Activated CD4-positive, alpha-beta T cell treated with anti-CD3 and anti-CD28 coated beads, Interleukin-2, amount 50 U/mL, for 24 hours (primary cell): ENCODE results near the gene AOPEP.

ENCODE experiments used
- DNase-seq, 2 donors: peaks; one replicate each; pipeline ENCODE4 v3.0.0-alpha.2; 2020; ENCODE audit warnings: low read depth in 1 of 2, low spot score in 1 of 2

Gene AOPEP

DNA sequence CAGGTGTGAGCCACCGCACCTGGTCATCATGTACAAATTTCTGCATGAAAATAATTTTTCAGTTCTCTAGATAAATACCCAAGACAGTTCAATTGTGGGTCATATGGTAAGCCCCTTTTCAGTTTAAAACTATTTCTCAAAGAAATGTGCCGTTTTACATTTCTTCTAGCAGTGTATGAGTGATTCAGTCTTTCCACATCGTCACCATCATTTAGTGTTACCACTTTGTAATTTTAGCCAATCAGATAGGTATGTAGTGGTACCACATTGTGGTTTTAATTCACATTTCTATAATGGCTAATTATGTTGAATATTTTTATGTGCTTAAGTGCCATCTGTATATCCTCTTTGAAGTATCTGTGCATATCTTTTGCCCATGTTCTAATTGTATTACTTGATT is 163.1 kb downstream of the AOPEP start:
- DNase-seq: no peak

DNA sequence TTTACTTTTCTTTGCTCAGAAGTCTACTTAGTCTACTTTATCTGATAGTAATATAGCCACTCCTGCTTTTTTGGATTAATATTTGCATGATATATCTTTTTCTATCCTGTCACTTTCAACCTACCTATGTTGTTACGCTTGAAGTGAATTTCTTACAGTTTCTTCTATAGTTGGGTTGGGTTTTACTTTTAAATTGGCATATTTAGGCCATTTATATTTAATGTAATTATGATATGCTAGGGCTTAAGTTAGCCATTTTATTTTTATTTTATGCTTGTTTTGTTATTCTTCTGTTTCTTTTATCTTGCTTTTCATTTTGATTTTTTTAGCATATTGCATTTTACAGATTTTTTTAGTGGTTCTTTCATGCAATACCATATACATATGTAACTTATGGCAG is 164.7 kb downstream of the AOPEP start:
- no peak for DNase-seq

DNA sequence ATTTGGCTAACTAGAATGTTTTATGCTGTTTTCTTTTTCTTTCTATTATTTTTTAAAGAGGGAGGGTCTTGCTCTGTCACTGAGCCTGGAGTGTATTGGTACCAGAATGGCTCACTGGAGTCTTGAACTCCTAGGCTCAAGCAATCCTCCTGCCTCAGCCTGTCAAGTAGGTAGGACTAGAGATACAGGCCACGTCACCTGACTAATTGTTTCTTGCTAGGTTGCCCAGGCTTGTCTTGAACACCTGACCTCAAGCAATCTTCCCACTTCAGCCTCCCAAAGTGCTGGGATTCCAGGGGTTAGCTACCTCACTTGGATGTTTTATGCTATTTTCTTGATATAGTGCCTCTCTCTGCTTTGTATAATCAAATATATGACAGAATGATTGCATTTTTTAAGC is 166.2 kb downstream of the AOPEP start:
- no peak for DNase-seq

DNA sequence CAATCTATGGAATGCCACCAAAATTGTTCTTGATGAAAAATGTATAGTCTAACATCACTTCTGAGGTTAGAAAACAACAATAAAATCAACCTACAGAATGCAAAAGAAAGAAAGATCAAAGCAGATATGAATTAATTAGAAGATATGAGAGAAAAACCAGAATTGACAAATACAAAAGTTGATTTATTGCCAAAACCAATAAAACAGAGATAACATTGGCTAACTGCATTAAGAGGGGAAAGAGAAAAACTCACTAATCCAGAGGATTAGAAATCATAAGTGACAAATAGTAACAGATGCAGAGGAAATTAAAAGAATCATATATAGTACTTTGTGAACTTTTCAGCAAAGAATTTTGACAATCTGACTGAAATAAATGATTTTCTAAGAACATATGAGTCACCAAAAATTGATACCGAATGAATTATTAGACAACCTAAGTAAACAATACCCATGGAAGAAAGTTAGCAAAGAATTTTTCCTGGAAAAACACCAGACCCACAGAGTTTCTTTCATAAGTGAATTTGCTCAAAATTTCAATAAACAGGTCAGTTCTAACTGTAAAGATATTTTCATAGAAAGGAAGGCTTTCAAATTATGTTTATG is 167.7 kb downstream of the AOPEP start:
- DNase-seq: no peak

DNA sequence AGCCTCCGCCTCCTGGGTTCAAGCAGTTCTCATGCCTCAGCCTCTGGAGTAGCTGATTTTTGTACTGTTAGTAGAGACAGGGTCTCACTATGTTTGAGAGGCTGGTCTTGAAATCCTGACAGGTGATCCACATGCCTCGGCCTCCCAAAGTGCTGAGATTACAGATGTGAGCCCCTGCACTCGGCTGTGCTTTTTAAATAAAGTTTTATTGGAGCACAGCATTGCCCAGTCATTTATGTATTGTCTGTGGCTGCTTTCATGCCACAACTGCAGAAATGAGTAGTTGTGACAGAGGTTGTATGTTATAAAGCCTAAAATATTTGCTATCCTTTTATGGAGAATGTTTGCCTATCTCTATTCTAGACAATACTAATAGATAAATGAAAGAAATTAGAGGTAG is 169.2 kb downstream of the AOPEP start:
- no peak for DNase-seq

DNA sequence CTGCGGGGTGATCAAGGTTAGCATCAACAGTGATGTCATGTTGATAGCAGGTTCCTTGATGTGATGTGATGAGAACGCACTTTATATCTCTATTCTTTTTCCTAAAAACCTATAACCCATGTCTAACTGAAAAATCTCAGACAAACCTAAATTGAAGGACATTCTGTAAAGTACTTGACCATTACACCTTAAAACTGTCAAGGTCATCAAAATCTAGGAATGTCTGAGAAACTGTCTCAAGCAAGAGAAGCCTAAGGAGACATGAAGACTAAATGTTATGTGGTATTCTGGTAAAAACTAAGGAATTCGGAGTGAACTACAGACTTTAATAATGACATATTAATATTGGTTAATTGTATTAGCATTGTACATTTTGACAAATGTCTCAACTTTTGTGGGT is 170.0 kb downstream of the AOPEP start:
- DNase-seq: no peak

DNA sequence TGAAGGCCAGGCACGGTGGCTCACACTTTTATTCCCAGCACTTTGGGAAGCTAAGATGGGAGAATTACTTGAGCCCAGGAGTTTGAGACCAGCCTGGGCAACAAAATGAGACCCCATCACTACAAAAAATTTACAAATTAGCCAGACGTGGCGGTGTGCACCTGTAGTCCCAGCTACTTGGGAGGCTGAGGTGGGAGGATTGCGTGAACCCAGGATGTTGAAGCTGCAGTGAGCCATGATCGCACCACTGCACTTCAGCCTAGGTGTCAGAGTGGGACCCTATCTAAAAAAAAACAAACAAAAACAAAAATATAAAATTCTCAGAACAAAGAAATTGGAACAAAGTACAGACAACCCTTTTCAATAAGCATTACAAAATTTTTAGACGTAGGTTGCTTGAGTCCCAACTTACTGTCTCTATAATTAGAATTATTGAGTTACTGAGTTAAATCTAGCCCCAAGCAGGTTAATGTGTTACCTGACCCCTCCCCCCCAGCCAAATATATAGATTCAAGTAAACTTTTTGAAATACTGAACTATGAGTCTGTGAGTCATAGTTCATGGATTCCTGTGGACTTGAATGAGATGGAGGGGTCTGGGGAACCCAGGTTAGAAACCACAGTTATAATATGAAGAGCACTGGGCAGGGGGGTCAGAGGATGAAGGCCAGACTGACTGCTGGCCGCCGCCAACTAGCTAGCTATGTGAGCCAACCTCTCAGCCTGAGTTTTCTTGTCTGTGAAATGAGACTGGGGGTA is 173.1 kb downstream of the AOPEP start:
- DNase-seq: no peak

DNA sequence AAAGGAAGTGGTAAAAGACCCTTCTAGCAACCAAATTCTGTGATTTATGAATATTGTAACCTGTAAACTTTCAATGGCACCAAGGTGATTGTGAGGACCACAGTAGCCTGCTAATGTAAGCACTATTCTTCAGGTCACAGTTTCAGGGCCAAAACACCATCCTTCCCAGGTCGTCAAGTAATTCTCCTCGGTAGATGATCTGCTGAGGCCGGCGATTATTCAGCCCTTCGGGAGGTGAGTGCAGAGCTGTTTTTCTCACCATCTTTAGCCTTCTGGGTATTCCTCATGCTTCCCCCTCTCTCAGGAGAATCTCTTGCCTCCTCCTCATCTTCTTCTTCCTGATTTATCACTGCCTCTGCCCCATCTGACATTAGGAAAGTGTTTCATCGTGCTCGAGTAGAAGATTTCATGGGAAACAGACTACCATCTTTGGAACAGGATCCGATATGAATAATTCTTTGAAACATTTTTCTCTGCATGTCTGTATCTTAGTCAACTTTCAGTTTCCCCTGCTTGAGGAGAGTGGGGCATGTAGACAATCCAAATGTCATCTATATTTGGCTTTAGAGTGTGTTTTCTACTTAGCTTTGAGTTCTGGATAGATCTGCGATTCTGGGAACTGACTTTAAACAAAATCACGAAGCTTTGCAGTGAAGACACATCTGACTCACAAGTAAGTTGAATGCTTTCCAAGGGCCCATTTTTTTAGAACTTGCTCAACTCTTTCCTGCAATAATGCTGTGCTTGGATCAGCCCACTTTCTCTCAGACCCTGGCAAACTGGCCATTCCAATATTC is 173.9 kb downstream of the AOPEP start:
- no peak for DNase-seq

DNA sequence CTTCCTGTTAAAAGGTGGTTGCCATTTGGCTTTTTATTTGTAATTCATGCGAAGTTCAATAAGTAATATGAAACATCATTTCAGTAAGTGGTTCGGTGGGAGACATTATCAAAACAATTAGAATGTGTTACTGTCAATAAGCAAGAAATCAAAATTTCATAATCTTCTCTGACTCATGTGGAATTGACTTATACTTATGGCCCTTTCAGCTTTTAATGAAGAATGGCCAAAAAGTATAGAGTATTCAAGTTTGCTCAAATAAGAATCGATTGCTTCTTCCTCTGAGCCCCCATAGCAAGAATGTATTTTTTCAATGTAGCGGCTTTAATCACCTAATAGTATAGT is 174.5 kb downstream of the AOPEP start:
- no peak for DNase-seq

DNA sequence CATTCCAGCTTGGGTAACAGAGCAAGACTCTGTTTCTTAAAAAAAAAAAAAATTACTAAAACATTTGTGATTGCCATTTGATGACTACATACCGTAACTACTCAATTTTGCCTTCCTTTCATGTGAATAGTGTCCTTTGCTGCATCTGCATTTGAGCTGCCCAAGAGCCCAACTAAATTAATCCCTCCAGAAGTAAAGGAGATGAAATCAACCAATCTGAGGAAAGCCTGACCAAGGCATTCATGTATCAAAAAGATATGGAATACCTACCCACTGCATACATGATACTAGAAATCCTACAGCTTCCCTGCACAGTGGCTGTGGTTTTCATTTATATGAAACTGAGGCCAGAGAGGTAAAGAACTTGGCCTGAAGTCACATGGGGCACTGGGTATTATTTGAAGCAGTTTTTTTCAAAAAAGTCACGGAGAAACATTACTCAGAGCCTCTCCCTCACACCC is 177.5 kb downstream of the AOPEP start:
- DNase-seq: no peak

DNA sequence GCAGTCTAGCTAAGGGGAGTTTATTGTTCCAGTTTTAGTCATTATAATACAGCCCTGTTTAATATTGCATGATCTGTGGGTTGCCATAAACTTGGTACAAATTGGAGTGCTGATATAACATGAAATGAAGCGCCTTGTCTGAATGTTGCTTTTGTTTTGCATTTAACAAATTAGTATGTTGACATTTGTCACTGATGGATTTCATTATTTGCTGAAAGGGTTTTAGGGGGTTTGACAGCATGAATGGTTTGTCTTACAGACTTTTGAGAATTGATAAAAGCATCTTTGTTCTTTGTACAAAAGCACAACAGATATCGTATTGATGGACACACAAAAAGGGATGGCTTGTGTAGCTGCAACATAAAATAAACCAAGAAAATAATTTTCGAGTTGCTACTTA is 178.3 kb downstream of the AOPEP start:
- no peak for DNase-seq

DNA sequence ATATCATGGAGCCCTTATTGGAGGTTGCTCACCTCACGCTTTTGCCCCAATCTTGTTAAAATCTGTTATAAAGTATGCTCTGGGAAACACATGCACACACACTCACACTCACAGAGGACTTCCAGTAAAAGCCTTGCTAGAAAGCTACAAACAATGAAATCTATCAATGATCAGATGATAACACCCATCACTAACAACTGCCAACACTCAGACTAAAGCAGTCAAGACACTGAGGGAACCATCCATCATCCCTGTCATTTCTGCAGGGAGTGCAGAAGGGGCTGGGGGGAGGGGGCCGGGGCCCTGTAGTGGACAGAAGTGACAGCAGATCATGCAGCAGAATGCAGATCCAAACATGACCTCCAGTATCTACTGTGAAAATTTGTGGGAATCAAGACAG is 179.1 kb downstream of the AOPEP start:
- DNase-seq: no peak

DNA sequence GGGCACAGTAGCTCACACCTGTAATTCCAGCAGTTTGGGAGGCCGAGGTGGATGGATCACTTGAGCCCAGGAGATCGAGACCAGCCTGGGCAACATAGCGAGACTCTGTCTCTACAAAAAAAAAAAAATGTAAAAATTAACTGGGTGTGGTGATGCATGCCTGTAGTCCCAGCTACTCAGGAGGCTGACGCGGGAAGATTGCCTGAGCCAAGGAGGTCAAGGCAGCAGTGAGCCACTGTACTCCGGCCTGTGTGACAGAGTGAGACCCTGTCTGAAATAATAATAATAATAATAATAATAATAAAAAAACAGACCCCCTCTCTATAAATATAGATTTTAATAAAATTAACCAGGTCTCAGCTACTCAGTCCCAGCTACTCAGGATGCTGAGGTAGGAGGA is 179.7 kb downstream of the AOPEP start:
- no peak for DNase-seq

DNA sequence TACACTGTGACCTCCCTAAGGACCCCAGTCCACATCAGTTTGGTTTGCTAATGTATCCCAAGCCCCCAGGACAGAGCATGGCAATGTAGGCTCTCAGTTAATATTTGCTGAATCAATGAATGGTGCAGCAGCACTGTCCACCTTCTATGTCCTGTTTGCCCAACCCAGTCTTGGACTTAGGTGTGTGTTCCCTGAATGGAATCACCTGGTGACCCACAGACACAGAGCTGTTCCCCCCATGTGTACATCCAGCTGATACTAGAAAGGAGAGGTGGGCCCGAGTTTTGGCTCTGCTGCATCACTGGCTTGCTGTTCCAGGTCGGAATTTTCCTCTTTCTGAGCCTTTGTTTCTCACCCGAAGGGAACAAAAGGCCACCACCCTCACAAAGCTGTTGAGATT is 180.2 kb downstream of the AOPEP start:
- no peak for DNase-seq

DNA sequence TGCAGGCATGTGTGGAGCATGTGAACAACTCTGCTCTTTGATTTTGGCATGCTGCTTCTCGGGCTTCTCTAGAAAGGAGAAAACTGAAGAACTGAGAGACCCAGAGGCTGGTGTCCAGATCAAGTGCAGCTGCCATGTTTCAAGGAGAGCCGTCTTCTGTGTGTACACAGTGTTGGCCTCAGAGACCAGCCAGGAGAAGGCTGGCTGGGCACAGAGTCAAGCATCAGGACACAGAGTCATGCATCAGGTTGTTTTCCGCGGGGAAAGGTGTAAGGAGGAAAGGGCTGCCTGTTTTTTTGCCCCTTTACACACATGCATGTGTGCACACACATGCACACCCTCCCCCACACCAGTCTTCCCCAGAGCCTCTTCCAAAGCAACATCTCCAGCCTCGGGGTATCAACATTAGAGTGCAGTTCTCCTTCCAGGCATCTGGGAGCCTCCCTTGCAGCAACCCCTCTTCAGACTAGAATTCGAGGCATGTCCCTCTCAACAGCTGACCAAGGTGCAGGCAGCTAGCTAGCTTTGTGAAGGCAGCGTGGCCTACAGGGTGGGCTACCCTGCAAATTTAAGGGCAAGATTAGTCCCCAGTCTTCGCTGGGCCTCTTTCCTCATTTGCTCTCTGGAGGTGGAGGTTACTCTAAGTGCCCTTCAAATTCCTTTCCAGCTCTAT is 180.9 kb downstream of the AOPEP start:
- no peak for DNase-seq

DNA sequence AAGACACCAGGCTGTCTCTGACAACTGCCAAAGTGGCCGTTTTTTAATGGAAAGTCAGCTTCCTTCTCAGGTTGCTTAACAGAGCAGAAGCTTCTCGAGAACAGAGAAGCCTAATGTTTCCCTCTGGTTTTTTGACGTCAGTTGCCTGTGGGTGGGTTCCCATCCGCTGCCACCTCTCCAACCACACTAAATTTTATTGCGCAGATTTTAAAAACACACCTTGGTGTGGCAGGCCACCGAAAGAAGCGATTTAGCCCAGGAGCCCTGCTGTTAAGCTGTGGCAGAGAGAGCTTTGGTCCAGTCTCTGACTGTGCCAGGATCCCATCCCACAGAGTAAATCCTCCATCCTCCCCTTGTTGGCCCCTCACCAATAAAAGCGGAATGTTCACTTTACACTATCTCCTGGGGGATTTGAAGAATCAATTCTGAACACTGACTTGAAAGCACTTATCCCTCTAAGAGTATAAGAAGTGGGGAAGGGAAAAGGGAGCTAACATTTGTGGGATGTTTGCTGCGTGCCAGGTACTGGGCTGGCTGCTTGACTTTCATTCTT is 181.6 kb downstream of the AOPEP start:
- no peak for DNase-seq

DNA sequence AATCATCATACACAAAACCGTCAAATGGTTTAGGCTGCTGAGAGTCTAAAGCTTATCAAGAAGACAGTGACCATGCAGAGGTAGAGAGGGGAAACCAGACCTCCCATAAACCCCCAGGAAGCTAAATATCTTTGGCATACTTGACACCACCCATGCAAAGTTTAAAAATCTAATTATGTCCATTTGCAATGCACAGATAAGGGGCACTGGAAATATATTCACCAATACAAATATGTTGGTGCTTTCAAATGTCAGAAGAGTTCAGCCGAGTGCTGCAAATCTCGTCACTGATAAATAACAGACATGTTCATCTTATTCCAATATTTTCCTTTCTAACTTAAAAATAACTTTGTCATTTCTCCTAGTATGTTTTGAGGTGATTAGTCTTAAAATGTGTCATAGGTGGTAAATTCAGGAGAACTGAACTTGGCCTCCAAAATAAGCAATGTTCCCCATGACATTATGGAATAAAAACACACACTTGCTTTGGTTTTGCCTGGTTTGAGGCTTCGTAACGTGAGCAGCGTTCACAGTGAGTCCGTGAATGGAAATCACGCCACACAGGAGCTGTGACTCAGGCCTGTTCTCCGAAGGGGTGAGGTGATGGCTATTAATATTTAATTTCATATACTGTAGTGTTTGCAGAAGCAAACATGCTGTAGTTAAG is 182.2 kb downstream of the AOPEP start:
- DNase-seq: no peak

DNA sequence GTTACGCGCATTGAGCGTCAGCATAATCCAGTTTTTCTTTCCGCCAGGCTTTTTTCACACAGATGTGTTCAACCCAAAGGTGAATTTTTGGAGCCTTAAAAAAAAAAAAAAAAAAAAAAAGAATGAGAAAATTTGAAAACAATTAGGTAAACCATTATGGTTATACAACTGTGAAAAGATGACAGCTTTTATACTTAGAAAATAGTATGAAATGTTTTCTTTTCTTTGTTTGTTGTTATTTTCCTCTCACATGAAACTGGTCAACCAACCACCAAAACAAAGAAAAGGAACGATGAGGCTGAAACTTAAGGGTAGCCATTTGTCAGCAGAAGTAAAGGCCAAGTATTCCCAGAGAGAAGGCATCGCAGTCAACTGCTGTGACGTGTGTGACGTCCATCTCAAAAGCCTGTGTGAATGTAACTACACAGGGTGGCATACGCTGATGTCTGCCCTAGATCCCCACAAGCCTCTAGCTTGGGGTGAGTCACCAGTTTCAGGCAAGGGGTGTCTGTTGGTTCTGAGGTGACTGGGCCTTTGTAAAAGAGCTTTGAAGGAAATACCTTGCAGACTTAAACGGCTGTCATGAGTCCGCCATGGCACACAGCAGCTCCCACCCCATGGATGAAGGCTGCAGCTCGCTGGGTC is 182.9 kb downstream of the AOPEP start:
- peak in 1 of 2 donors; percentile 6 for DNase-seq

DNA sequence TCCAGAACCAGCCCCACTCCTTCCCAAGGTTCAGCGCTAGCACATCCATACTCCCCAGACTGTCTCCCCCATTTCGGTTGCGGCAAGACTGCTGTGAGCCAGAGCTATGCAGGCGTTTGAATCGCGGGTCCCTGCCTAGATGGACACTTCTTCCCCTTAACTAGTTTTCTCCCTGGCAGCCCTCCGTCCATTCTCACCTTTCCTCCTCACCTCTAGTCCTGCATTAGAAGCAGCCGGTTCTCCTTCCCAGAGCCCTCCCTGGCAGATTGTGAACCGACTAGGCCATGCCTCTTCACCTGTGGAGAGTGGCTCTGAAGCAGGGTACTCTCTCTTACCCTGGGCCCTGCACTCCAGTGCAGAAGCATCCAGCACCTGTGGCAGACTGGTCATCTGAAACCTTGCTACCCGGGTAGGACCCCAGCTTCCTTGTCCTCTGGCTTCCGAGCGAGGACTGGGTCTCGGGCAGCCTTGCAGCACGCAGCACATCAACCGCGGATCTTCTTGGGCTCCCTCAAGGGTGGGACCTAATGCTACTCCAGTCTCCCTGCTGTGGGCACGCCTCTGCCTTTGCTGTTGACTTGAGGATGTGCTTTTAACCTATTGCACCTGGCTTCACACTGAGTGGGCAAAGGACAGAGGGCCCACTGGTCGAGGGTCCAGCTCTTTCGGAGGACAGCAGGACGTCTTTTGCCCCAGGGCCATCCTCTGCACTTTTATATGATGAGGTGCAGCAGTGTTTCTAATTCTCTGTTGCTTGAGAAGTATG is 183.6 kb downstream of the AOPEP start:
- DNase-seq: no peak

DNA sequence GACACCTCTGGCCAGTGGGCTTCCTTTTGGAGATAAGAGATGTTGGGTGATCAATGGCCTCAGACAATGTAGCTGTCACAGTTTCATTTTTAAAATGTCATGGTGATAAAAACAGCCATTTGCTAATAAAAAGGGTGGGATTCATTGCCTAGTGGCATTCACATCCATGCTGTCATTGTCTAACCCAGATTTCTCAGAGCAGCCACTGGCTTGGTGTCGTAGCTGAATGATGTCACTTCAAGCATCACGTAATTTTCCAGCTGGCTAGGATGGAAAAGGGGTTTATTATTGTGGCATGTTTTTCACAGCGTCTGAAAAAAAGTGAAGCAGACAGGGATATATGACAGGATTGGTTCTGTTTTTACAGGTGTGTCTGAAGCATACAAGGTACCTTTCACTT is 184.7 kb downstream of the AOPEP start:
- no peak for DNase-seq
